ENCODE measurements around the gene MARK4.

Gene MARK4

DNA sequence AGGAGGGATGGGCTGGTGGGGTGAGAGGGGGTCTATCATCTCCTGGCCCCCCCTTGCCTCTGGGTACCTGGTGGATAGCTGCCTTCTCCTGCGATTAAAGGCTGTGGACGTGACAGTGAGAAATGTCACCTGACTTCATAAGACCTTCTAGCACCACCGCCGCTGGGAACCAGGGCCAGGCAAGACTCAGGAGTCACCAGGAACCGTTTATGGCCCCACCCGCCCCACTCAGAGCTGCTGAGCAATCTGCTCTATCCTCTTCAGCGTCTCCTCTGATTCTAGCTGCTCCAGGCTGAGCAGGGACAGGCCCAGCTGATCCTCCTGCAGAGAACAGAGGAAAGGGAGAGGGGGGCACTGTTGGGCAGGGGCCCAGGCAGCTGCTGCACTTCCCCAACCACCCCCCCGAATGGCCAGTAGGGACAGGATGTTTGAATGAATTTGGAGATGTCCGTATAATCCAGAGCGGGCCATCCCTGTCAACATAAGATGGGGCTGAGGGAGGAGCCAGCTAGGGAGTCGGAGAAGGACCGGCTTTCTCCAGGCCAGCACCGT is 100.4 kb downstream of the MARK4 start:
- Histone ChIP-seq H3K9ac (ENCODE audit: low read length) (no peak overlapping the region), H3K27ac (ENCODE audit: low read depth, low read length) (no peak overlapping the region), H3K27me3 (ENCODE audit: control insufficient read depth, insufficient read depth, low read length) (no peaks in the 10 kb centered on the region), H3K4me1 (ENCODE audit: control insufficient read depth, insufficient read depth, low read length) (no peaks in the 10 kb centered on the region), H3K36me3 (ENCODE audit: control insufficient read depth, insufficient read depth, low read length) (peaks cover 71% of the 10 kb centered on the region), H3K9me3 (ENCODE audit: control insufficient read depth, insufficient read depth, low read depth, low read length) (no peaks in the 10 kb centered on the region), H3K4me3 (ENCODE audit: low read depth, low read length) (no peak overlapping the region)

DNA sequence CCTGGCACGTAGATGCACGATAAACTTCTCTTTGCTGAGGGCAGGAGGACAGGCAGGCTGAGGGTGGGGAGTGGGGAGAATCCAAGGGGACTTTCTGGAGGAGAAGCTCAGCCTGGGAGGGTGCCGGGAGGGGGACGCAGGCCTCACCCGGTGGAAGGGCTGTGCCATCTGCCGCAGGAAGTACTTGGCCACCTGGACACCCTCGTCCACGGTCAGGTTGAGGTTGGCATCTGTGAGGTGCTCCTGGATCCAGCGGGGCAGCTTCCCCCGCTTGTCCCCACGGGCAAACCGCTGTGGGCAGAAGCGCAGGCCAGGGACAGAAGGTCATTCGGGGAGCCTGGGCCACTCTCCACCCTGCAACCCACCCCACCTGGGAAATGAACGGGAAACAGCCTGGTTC is 101.0 kb downstream of the MARK4 start:
- Histone ChIP-seq H3K9ac (ENCODE audit: low read length) (no peak overlapping the region), H3K9me3 (ENCODE audit: control insufficient read depth, insufficient read depth, low read depth, low read length) (no peaks in the 10 kb centered on the region), H3K4me3 (ENCODE audit: low read depth, low read length) (no peak overlapping the region), H3K36me3 (ENCODE audit: control insufficient read depth, insufficient read depth, low read length) (peaks cover 76% of the 10 kb centered on the region), H3K4me1 (ENCODE audit: control insufficient read depth, insufficient read depth, low read length) (no peaks in the 10 kb centered on the region), H3K27me3 (ENCODE audit: control insufficient read depth, insufficient read depth, low read length) (no peaks in the 10 kb centered on the region), H3K27ac (ENCODE audit: low read depth, low read length) (no peak overlapping the region)

- Histone ChIP-seq H3K27me3 (ENCODE audit: control insufficient read depth, insufficient read depth, low read length) (no peaks in the 10 kb centered on the region), H3K4me3 (ENCODE audit: low read depth, low read length) (no peak overlapping the region), H3K9me3 (ENCODE audit: control insufficient read depth, insufficient read depth, low read depth, low read length) (no peaks in the 10 kb centered on the region), H3K36me3 (ENCODE audit: control insufficient read depth, insufficient read depth, low read length) (peaks cover 81% of the 10 kb centered on the region), H3K4me1 (ENCODE audit: control insufficient read depth, insufficient read depth, low read length) (no peaks in the 10 kb centered on the region), H3K27ac (ENCODE audit: low read depth, low read length) (no peak overlapping the region), H3K9ac (ENCODE audit: low read length) (no peak overlapping the region)
These were observed 101.4 kb downstream of the MARK4 start for GRCh38 chr19:45352471-45352870.

DNA sequence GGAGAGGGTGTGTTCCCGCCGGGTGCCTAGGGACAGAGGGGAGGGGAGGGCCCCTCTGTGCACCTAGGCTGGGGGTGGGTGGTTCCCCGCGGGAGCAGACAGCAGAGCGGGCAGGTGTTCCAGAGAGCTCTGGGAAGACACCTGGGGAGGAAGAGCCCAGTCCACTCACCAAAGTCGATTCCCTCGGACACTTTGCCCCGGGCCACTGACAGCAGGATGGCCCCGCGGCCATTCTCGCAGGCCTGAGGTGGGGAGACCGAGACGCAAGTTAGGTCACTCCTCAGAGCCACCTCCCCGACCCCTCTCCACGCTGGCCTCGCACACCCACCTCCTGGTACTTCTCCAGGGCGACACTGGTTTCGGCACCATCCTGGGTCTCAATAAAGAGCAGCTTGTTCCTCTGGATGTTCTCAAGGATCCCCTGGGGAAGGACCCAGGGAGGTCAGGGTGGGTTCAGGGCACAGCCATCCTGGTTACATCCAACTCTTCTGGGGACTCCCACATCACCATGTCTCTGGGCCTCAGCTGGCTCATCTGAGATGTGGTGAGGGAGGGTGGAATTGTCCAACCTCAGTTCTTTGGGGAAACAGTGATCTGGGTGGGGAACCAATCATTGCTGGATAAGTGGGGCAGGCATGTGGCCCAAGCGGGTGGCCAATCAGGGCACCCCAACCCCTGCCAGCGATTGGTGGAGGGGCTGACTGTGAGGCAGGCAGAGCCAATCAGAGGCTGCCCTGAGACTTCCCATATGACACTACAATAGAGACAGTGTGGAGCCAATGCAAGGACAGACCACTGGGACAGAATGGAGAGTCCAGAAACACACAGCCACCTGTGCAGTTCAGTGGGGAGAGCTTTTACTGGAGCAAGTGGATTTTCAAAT is 102.1 kb downstream of the MARK4 start:
- H3K4me1 ChIP-seq (ENCODE audit: control insufficient read depth, insufficient read depth, low read length) = no peaks in the 10 kb centered on the region
- H3K27me3 ChIP-seq (ENCODE audit: control insufficient read depth, insufficient read depth, low read length) = no peaks in the 10 kb centered on the region
- H3K27ac ChIP-seq (ENCODE audit: low read depth, low read length) = no peak overlapping the region
- peaks cover 87% of the 10 kb centered on the region for H3K36me3 ChIP-seq (ENCODE audit: control insufficient read depth, insufficient read depth, low read length)
- H3K4me3 ChIP-seq (ENCODE audit: low read depth, low read length) = no peak overlapping the region
- no peaks in the 10 kb centered on the region for H3K9me3 ChIP-seq (ENCODE audit: control insufficient read depth, insufficient read depth, low read depth, low read length)
- H3K9ac ChIP-seq (ENCODE audit: low read length) = no peak overlapping the region

DNA sequence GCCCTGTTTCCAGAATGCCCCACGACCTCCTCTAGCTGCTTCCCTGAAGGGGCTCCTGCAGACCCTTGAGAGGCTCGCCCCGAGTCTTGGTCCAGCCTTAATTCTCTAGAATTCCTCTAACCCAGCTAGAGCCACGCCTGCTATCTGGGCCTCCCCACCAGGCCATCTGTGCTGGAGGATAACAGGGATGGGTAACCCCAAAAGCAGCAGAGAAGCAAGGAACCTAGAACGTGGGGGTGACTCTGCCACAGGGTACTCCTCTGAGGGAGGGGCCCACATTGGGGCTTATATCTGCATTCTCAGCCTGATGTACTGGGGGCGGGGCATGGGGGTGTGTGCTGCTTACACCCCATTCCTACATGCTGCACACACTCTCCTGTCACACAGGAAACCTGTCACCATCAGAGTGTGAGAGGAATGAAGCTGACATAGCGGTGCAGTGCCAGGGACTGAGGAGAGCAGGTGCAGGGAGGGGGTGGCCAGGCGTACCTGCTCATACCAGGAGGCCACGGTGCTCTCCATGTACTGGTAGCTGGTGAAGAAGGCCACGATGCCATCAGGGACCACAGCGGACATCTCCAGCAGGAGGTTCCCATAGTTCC is 103.3 kb downstream of the MARK4 start:
- Histone ChIP-seq H3K27me3 (ENCODE audit: control insufficient read depth, insufficient read depth, low read length) (no peaks in the 10 kb centered on the region), H3K36me3 (ENCODE audit: control insufficient read depth, insufficient read depth, low read length) (peaks cover 95% of the 10 kb centered on the region), H3K27ac (ENCODE audit: low read depth, low read length) (no peak overlapping the region), H3K9ac (ENCODE audit: low read length) (no peak overlapping the region), H3K4me1 (ENCODE audit: control insufficient read depth, insufficient read depth, low read length) (no peaks in the 10 kb centered on the region), H3K4me3 (ENCODE audit: low read depth, low read length) (no peak overlapping the region), H3K9me3 (ENCODE audit: control insufficient read depth, insufficient read depth, low read depth, low read length) (no peaks in the 10 kb centered on the region)
